A673 (cell line): ENCODE data around the gene MITF. TPM values are rescaled to one million over a fixed set of nuclear protein-coding genes. Genes with fewer than 3 reads are reported as not detected.

Experiments
- BruUV-seq: library from RNA; stranded (reverse); fragments of 400-500 nt; replicated peaks from 2 replicates; lab custom pipeline; 2021; lab: Mats Ljungman, UMichigan
- CTCF ChIA-PET: fragments of 300-600 bp; sonication (Branson Sonifier 250); formaldehyde crosslinking; loops from one replicate; lab custom pipeline; 2022; ENCODE audit warnings: antibody characterized with exemption; lab: Charles Lee
- POLR2A ChIA-PET: fragments of 300-600 bp; sonication (Branson Sonifier 250); formaldehyde crosslinking; loops from one replicate; lab custom pipeline; 2022; ENCODE audit warnings: antibody characterized with exemption; ENCODE audit not compliant: low non-redundant PET; lab: Charles Lee
- DNase-seq: peaks from one replicate; pipeline ENCODE4 v3.0.0-alpha.2; 2015; ENCODE audit warnings: low spot score
- H3K27ac ChIP-seq: fragments of 200-600 bp; sonication (generic); 2 replicates; pipeline ENCODE4 v1.5.1; 2016; ENCODE audit warnings: mixed run types, low read depth, mild to moderate bottlenecking, mixed read lengths, antibody characterized with exemption, low read length; ENCODE audit not compliant: poor library complexity, severe bottlenecking
- H3K27me3 ChIP-seq: fragments of 200-600 bp; sonication (generic); replicated peaks from 2 replicates; pipeline ENCODE4 v1.6.1; 2017; ENCODE audit warnings: mixed run types, low read depth, mild to moderate bottlenecking, mixed read lengths, antibody characterized with exemption, low read length; ENCODE audit not compliant: insufficient read depth, poor library complexity
- H3K36me3 ChIP-seq: fragments of 200-600 bp; sonication (generic); 2 replicates; pipeline ENCODE4 v1.6.1; 2016; ENCODE audit warnings: mixed run types, mild to moderate bottlenecking, mixed read lengths, antibody characterized with exemption, low read length; ENCODE audit not compliant: insufficient read depth, poor library complexity, severe bottlenecking
- H3K4me1 ChIP-seq: fragments of 200-600 bp; sonication (generic); 2 replicates; pipeline ENCODE4 v1.6.1; 2017; ENCODE audit warnings: mixed run types, mild to moderate bottlenecking, mixed read lengths, antibody characterized with exemption, low read length; ENCODE audit not compliant: insufficient read depth, poor library complexity, severe bottlenecking
- H3K4me3 ChIP-seq: fragments of 200-600 bp; sonication (generic); 2 replicates; pipeline ENCODE4 v1.5.1; 2016; ENCODE audit warnings: low read depth, mixed run types, mild to moderate bottlenecking, mixed read lengths, low read length; ENCODE audit not compliant: poor library complexity, severe bottlenecking
- H3K9me3 ChIP-seq: fragments of 200-600 bp; sonication (generic); 2 replicates; pipeline ENCODE4 v1.6.1; 2016; ENCODE audit warnings: mixed run types, low read depth, mild to moderate bottlenecking, mixed read lengths, antibody characterized with exemption, low read length; ENCODE audit not compliant: poor library complexity, severe bottlenecking
- EZH2 ChIP-seq: fragments of 200-600 bp; sonication (generic); IDR thresholded peaks from 2 replicates; pipeline ENCODE4 v1.6.1; 2017; ENCODE audit warnings: borderline replicate concordance, low read depth, mild to moderate bottlenecking, mixed read lengths, antibody characterized with exemption, low read length; ENCODE audit not compliant: poor library complexity, severe bottlenecking
- intact Hi-C: fragments of 100-400 bp; cut with micrococcal nuclease; formaldehyde crosslinking; loops from one replicate; pipeline ENCODE4 v1.10.0; 2022; ENCODE audit not compliant: unreplicated experiment
- total RNA-seq: library from RNA; stranded (reverse); gene quantifications from 2 replicates; pipeline ENCODE4 v1.2.3, GENCODE V29; 2021
- TF ChIP-seq, protein P1 (sequence below): fragments of 300-800, 200-600 bp; sonication (generic); conservative IDR thresholded peaks from 2 replicates; pipeline ENCODE4 v1.5.1; 2017; ENCODE audit warnings: low read depth, mild to moderate bottlenecking, antibody characterized with exemption, low read length, moderate library complexity, mixed read lengths

MITF gene
- total RNA-seq, 1 experiment from 2014 or later, result 0.52 TPM

DNA sequence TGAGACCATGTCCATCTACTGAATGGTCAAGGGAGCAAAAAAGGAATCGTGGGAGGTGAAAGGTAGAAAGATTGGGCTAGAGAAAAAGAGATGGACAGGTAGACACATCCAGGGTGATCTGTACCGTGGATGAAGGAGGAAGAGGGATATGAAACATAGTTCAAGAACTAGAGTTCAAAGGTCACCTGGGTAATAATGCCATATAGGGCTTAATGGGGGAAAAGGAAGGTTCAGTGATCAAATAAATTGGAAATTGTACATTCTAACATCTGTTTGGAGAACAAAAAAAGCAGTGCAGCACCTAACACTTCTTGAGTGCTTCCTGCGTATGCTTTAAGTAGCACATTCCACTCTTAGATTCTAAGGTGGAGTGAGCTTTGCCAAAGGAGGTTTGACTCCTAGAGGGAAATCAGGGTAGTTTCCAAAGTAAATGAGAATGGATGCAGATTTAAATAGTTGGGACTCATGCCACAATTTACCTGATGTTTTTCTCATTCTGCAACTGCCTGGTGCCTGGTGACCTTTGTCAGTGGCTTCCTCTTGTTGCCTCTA, 46.6 kb downstream of the MITF start:
- Histone ChIP-seq H3K27ac (no peak overlapping the region), H3K4me3 (no peak overlapping the region), H3K4me1 (no peaks in the 10 kb centered on the region), H3K27me3 (no peaks in the 10 kb centered on the region), H3K36me3 (no peaks in the 10 kb centered on the region), H3K9me3 (no peaks in the 10 kb centered on the region)
- TF ChIP-seq, protein P1, sequence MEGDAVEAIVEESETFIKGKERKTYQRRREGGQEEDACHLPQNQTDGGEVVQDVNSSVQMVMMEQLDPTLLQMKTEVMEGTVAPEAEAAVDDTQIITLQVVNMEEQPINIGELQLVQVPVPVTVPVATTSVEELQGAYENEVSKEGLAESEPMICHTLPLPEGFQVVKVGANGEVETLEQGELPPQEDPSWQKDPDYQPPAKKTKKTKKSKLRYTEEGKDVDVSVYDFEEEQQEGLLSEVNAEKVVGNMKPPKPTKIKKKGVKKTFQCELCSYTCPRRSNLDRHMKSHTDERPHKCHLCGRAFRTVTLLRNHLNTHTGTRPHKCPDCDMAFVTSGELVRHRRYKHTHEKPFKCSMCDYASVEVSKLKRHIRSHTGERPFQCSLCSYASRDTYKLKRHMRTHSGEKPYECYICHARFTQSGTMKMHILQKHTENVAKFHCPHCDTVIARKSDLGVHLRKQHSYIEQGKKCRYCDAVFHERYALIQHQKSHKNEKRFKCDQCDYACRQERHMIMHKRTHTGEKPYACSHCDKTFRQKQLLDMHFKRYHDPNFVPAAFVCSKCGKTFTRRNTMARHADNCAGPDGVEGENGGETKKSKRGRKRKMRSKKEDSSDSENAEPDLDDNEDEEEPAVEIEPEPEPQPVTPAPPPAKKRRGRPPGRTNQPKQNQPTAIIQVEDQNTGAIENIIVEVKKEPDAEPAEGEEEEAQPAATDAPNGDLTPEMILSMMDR, result no peak
- TF ChIP-seq EZH2, result no peak
- no TSS peak for BruUV-seq
- CTCF ChIA-PET, result no interaction called here
- POLR2A ChIA-PET, result no interaction called here
- intact Hi-C loops, result no loop called here
- no peak for DNase-seq

DNA sequence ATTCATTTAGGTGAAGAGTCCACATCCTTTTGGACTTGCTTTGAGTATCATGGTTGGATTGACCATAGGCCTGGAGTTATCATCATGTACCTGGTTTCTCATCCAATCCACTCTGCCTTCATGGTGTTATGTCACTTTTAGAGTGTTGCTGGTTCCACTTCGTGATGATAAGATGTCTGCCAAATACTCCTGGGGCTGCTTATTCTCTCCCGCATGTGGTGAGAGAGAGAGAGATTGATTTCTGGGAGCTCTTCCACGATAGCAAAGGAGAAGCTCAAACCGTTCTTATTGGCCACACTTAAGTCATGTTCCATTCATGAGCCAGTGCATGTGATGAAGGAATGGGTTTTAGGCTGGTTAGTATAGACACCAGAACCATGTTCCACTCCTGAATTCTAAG, 47.6 kb downstream of the MITF start:
- no peak overlapping the region for H3K4me3 ChIP-seq
- POLR2A ChIA-PET, result no interaction called here
- no peak for TF ChIP-seq EZH2
- TF ChIP-seq, protein P1, result no peak
- H3K9me3 ChIP-seq, result no peaks in the 10 kb centered on the region
- no TSS peak for BruUV-seq
- intact Hi-C loops, result no loop called here
- H3K4me1 ChIP-seq, result no peaks in the 10 kb centered on the region
- no peak for DNase-seq
- no peak overlapping the region for H3K27ac ChIP-seq
- no peaks in the 10 kb centered on the region for H3K27me3 ChIP-seq
- H3K36me3 ChIP-seq, result no peaks in the 10 kb centered on the region
- CTCF ChIA-PET, result no interaction called here

DNA sequence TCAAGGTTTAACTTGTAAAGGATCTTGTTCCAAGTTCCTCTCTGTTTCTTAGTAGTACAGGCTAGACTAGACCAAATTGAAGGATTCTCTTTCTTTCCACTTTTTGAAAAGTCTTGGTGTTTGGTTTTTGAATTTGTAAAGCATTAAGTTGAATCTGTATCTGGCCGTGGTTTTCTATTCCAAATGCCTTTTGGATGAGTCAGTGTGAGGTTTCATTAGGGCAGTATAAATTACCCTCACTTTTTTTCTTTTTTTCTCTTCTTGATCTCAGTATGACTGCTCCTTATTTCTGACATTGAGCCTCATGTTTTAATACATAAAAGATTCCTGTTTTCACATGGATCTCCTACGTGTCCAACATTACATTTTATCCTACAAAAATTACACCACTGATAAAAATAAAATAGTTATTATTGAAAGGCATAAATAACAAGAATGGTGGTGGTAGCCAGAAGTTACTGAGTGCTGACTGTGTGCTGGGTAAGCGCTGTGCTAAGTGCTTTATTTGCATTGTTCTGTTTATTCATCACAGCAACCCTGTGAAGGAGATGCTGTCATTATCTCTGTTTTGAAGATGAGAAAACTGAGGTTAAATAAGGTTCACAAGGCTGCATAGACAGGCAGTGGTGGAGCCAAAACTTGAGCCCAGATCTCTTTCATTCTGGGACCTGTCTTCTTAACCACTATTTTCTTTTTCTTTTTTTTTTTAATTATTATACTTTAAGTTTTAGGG, 48.3 kb downstream of the MITF start:
- Histone ChIP-seq H3K36me3 (no peaks in the 10 kb centered on the region), H3K4me1 (no peaks in the 10 kb centered on the region), H3K27ac (no peak overlapping the region), H3K9me3 (no peaks in the 10 kb centered on the region), H3K27me3 (no peaks in the 10 kb centered on the region), H3K4me3 (no peak overlapping the region)
- no TSS peak for BruUV-seq
- no peak for TF ChIP-seq EZH2
- TF ChIP-seq, protein P1, result no peak
- CTCF ChIA-PET, result no interaction called here
- intact Hi-C loops, result no loop called here
- POLR2A ChIA-PET, result no interaction called here
- DNase-seq, result no peak
